HCT116 (cell line): ENCODE measurements around the gene HIPK3.

Source experiments
- CTCF ChIP-seq, 3 experiments: fragments of 200-600 bp in 1 of 3; sonication (generic) in 1 of 3; IDR thresholded peaks in 2 of 3; conservative IDR thresholded peaks in 1 of 3; 2 replicates each; pipeline ENCODE4 v1.5.1; 2012 to 2017; ENCODE audit warnings: low read depth in 2 of 3, low read length in 2 of 3, antibody characterized with exemption in 1 of 3, borderline replicate concordance in 1 of 3, control low read depth in 1 of 3, mild to moderate bottlenecking in 1 of 3, mixed read lengths in 1 of 3, mixed run types in 1 of 3, moderate library complexity in 1 of 3; ENCODE audit not compliant: insufficient read depth in 1 of 3
- EZH2 ChIP-seq: fragments of 200-600 bp; sonication (generic); IDR thresholded peaks from 2 replicates; pipeline ENCODE4 v1.6.1; 2017; ENCODE audit warnings: antibody characterized with exemption, mixed run types
- POLR2AphosphoS5 ChIP-seq: IDR thresholded peaks from 2 replicates; pipeline ENCODE4 v1.6.1; 2011; ENCODE audit warnings: mild to moderate bottlenecking, low read depth, low read length, moderate library complexity
- SRF ChIP-seq: IDR thresholded peaks from 2 replicates; pipeline ENCODE4 v1.6.1; 2012; ENCODE audit warnings: low read depth

- TF ChIP-seq POLR2AphosphoS5 (no peak), CTCF (IDR thresholded peaks at IDR 0.05 in 2 of 3, conservative IDR thresholded peaks at IDR 0.05 in 1 of 3; ENCODE audit: borderline replicate concordance in 1 of 3, insufficient read depth in 1 of 3, low read depth in 2 of 3, low read length in 2 of 3) (no peak), EZH2 (no peak), SRF (no peak)
These were observed 12.6 kb downstream of the HIPK3 start for GRCh38 chr11:33269822-33270221.
